H1 (cell line): ENCODE results near the gene DNAJA3. TPM values are rescaled to one million over a fixed set of nuclear protein-coding genes. Genes with fewer than 3 reads are reported as not detected.

Source experiments
- CTCF ChIA-PET: fragments of 300-600 bp; sonication (Branson Sonifier 250); formaldehyde crosslinking; loops from one replicate; lab custom pipeline; 2021; ENCODE audit not compliant: partially characterized antibody; lab: Charles Lee
- POLR2A ChIA-PET: fragments of 300-600 bp; sonication (Branson Sonifier 250); formaldehyde crosslinking; loops from one replicate; lab custom pipeline; 2021; ENCODE audit warnings: inconsistent platforms; ENCODE audit not compliant: partially characterized antibody; lab: Charles Lee
- DNase-seq, 2 experiments: peaks; one replicate each; pipeline versions ENCODE4 v3.0.0 to v3.0.0-alpha.2; 2010 to 2022; ENCODE audit warnings: low spot score in 2 of 2, low read depth in 1 of 2, mixed read lengths in 1 of 2
- FAIRE-seq: peaks from 2 replicates; lab custom pipeline; 2011; peaks lifted over from hg19 to GRCh38; lab: Jason Lieb, UNC
- H2AFZ ChIP-seq: 2 replicates; pipeline ENCODE4 v1.8.1; 2012; ENCODE audit warnings: low read length, inconsistent platforms
- H2AK5ac ChIP-seq: 2 replicates; pipeline ENCODE4 v1.6.1; 2013; ENCODE audit warnings: low read depth, low read length
- H2BK120ac ChIP-seq: replicated peaks from 2 replicates; pipeline ENCODE3; 2013; ENCODE audit warnings: low read depth, low read length, inconsistent platforms
- H2BK12ac ChIP-seq: 2 replicates; pipeline ENCODE4 v1.6.1; 2013; ENCODE audit warnings: low read depth, low read length
- H2BK15ac ChIP-seq: 2 replicates; pipeline ENCODE4 v1.6.1; 2013; ENCODE audit warnings: low read length
- H2BK20ac ChIP-seq: 2 replicates; pipeline ENCODE4 v1.6.1; 2013; ENCODE audit warnings: low read length
- H2BK5ac ChIP-seq: 2 replicates; pipeline ENCODE4 v1.6.1; 2013; ENCODE audit warnings: low read depth, low read length
- H3K14ac ChIP-seq: 2 replicates; pipeline ENCODE4 v1.6.1; 2013; ENCODE audit warnings: inconsistent platforms; ENCODE audit not compliant: insufficient read length
- H3K18ac ChIP-seq: 2 replicates; pipeline ENCODE4 v1.6.1; 2013; ENCODE audit warnings: low read length; ENCODE audit errors: extremely low read depth
- H3K23ac ChIP-seq: 2 replicates; pipeline ENCODE4 v1.6.1; 2013; ENCODE audit warnings: inconsistent platforms; ENCODE audit not compliant: insufficient read length
- H3K23me2 ChIP-seq: 2 replicates; pipeline ENCODE4 v1.6.1; 2013; ENCODE audit warnings: low read depth, low read length
- H3K27ac ChIP-seq: 2 replicates; pipeline ENCODE4 v1.6.1; 2011; ENCODE audit warnings: low read depth, low read length, inconsistent platforms
- H3K27me3 ChIP-seq, 4 experiments: replicated peaks in 1 of 4; 1 replicate in 1 of 4; 2 replicates in 3 of 4; pipeline versions ENCODE4 v1.6.1 to v1.8.1; 2011 to 2013; ENCODE audit warnings: low read length in 3 of 4, mild to moderate bottlenecking in 3 of 4, inconsistent platforms in 2 of 4, mixed read lengths in 2 of 4, moderate library complexity in 1 of 4; ENCODE audit not compliant: control insufficient read depth in 3 of 4, insufficient read depth in 3 of 4; ENCODE audit errors: extremely low read depth in 1 of 4
- H3K36me3 ChIP-seq, 4 experiments: 2 replicates each; pipeline versions ENCODE4 v1.6.1 to v1.8.1; 2011 to 2013; ENCODE audit warnings: mild to moderate bottlenecking in 4 of 4, low read length in 3 of 4, moderate library complexity in 2 of 4, control low read depth in 1 of 4, inconsistent platforms in 1 of 4; ENCODE audit not compliant: insufficient read depth in 4 of 4, control insufficient read depth in 2 of 4
- H3K4ac ChIP-seq: replicated peaks from 2 replicates; pipeline ENCODE3; 2013; ENCODE audit warnings: low read length, low read depth, mixed read lengths, inconsistent platforms; ENCODE audit not compliant: insufficient read length
- H3K4me1 ChIP-seq, 4 experiments: replicated peaks in 1 of 4; 1 replicate in 1 of 4; 2 replicates in 3 of 4; pipeline versions ENCODE4 v1.6.1 to v1.8.1; 2011 to 2013; ENCODE audit warnings: low read length in 3 of 4, inconsistent platforms in 2 of 4, mixed read lengths in 1 of 4; ENCODE audit not compliant: insufficient read depth in 4 of 4, control insufficient read depth in 3 of 4
- H3K4me2 ChIP-seq, 2 experiments: 2 replicates each; pipeline versions ENCODE4 v1.6.1 to v1.8.1; 2011 to 2013; ENCODE audit warnings: low read depth in 2 of 2, low read length in 2 of 2, control low read depth in 1 of 2, inconsistent platforms in 1 of 2, mild to moderate bottlenecking in 1 of 2; ENCODE audit not compliant: insufficient read depth in 1 of 2
- H3K4me3 ChIP-seq, 4 experiments: fragments of 200-600, 300-600 bp in 1 of 4; sonication (generic), shearing (Covaris generic), sonication (Bioruptor Twin) in 1 of 4; 2 replicates each; pipeline versions ENCODE4 v1.5.1 to v1.8.1; 2011 to 2016; ENCODE audit warnings: low read length in 4 of 4, low read depth in 3 of 4, control low read depth in 2 of 4, inconsistent platforms in 2 of 4, mild to moderate bottlenecking in 2 of 4, mixed read lengths in 1 of 4, moderate library complexity in 1 of 4; ENCODE audit not compliant: insufficient read depth in 2 of 4; ENCODE audit errors: extremely low read depth in 1 of 4
- H3K56ac ChIP-seq: replicated peaks from 2 replicates; pipeline ENCODE3; 2013; ENCODE audit warnings: low read depth, mild to moderate bottlenecking, mixed read lengths, low read length, inconsistent platforms; ENCODE audit not compliant: insufficient read length
- H3K79me1 ChIP-seq: 2 replicates; pipeline ENCODE4 v1.6.1; 2013; ENCODE audit warnings: low read depth, low read length, control low read depth
- H3K79me2 ChIP-seq, 2 experiments: 2 replicates each; pipeline versions ENCODE4 v1.6.1 to v1.8.1; 2012 to 2013; ENCODE audit warnings: low read length in 2 of 2, mild to moderate bottlenecking in 2 of 2, inconsistent platforms in 1 of 2; ENCODE audit not compliant: insufficient read depth in 2 of 2, control insufficient read depth in 1 of 2
- H3K9ac ChIP-seq, 4 experiments: replicated peaks in 1 of 4; 1 replicate in 1 of 4; 2 replicates in 3 of 4; pipeline versions ENCODE4 v1.6.1 to v1.8.1; 2011 to 2013; ENCODE audit warnings: low read depth in 3 of 4, low read length in 3 of 4, control low read depth in 2 of 4, mild to moderate bottlenecking in 2 of 4, moderate library complexity in 2 of 4, inconsistent platforms in 1 of 4; ENCODE audit errors: extremely low read depth in 1 of 4
- H3K9me3 ChIP-seq, 2 experiments: 2 replicates each; pipeline versions ENCODE4 v1.6.1 to v1.8.1; 2012 to 2013; ENCODE audit warnings: mild to moderate bottlenecking in 2 of 2, moderate library complexity in 2 of 2, control low read depth in 1 of 2, inconsistent platforms in 1 of 2, low read depth in 1 of 2, low read length in 1 of 2, mixed read lengths in 1 of 2; ENCODE audit not compliant: insufficient read depth in 2 of 2
- H4K20me1 ChIP-seq, 2 experiments: replicated peaks in 1 of 2; 2 replicates each; pipeline versions ENCODE3 to v1.8.1; 2011 to 2013; ENCODE audit warnings: inconsistent platforms in 2 of 2, low read length in 2 of 2, mild to moderate bottlenecking in 1 of 2; ENCODE audit not compliant: insufficient read depth in 2 of 2, control insufficient read depth in 1 of 2
- H4K5ac ChIP-seq: 2 replicates; pipeline ENCODE4 v1.6.1; 2013; ENCODE audit warnings: low read length, low read depth, mixed read lengths, inconsistent platforms; ENCODE audit not compliant: insufficient read length
- H4K8ac ChIP-seq: 2 replicates; pipeline ENCODE4 v1.8.0; 2013; ENCODE audit warnings: mild to moderate bottlenecking, moderate library complexity, low read length, inconsistent platforms; ENCODE audit not compliant: insufficient read depth; ENCODE audit errors: extremely low read depth
- H4K91ac ChIP-seq: replicated peaks from 2 replicates; pipeline ENCODE3; 2013; ENCODE audit warnings: low read length, mixed read lengths, inconsistent platforms; ENCODE audit not compliant: insufficient read length
- NANOG ChIP-seq: IDR thresholded peaks from 2 replicates; pipeline ENCODE4 v1.6.1; 2011; ENCODE audit warnings: low read length, low read depth, mild to moderate bottlenecking, inconsistent platforms; ENCODE audit not compliant: insufficient read depth, poor library complexity, severe bottlenecking
- RBBP5 ChIP-seq: IDR thresholded peaks from 2 replicates; pipeline ENCODE4 v1.7.1; 2012; ENCODE audit warnings: low read depth, mild to moderate bottlenecking, inconsistent platforms, low read length, moderate library complexity, borderline replicate concordance
- RFX5 ChIP-seq: IDR thresholded peaks from 2 replicates; pipeline ENCODE4 v1.6.1; 2011; ENCODE audit warnings: low read depth, low read length, improper control_type of control experiment, borderline replicate concordance
- SIRT6 ChIP-seq: IDR thresholded peaks from one replicate; pipeline ENCODE4 v1.7.1; 2012; ENCODE audit warnings: low read length, inconsistent platforms
- TAF1 ChIP-seq: IDR thresholded peaks from 2 replicates; pipeline ENCODE4 v1.6.1; 2011; ENCODE audit warnings: mild to moderate bottlenecking, low read depth, low read length
- YY1 ChIP-seq: IDR thresholded peaks from 2 replicates; pipeline ENCODE4 v1.6.1; 2011; ENCODE audit warnings: low read depth, mild to moderate bottlenecking, low read length
- WGBS, 2 experiments: shearing (Covaris generic) in 1 of 2; methylation state at CpG; one replicate each; pipeline versions ENCODE4 v1.1.6 to v1.1.7; 2013 to 2015; ENCODE audit warnings: low lambda C conversion rate in 2 of 2, mixed read lengths in 2 of 2, inconsistent platforms in 1 of 2, low coverage in 1 of 2, missing lambda C conversion rate in 1 of 2; ENCODE audit not compliant: insufficient replicate concordance in 2 of 2, insufficient coverage in 1 of 2, insufficient read length in 1 of 2; ENCODE audit errors: extremely low coverage in 1 of 2, missing lambda C conversion rate in 1 of 2; 5-methylcytosine and 5-hydroxymethylcytosine counted together
- polyA plus RNA-seq, 7 experiments: library from polyadenylated mRNA; depleted of rRNA in 3 of 7; stranded (reverse) in 5 of 7; unstranded in 2 of 7; fragments of >200 nt in 5 of 7; fragments of 200-250 nt in 2 of 7; gene quantifications; 1 replicate in 5 of 7; 2 replicates in 1 of 7; 4 replicates in 1 of 7; pipeline versions ENCODE4 v1.2.1 to v1.2.3, GENCODE V29; 2011 to 2013; ENCODE audit warnings: missing spikeins in 2 of 7, mixed read lengths in 2 of 7
- total RNA-seq: library from RNA; stranded (reverse); fragmentation: NEBNext Ultra II Directional; extraction: Animal tissue kit (Norgen Biotek cat#: 25700); gene quantifications from 2 replicates; pipeline ENCODE4 v1.2.1, GENCODE V29; 2021

DNAJA3 gene
- total and polyA plus RNA-seq, 2 of the 8 experiments (the other 6 are each of a cell fraction or from before 2014, with no cell fraction given) = 37.3 to 59.1 TPM

GRCh38 chr16:4498546-4499195 lies 73.0 kb downstream of the DNAJA3 start:
- no peaks in the 10 kb centered on the region for H4K20me1 ChIP-seq
- no peak overlapping the region for H2BK5ac ChIP-seq
- no peaks in the 10 kb centered on the region for H3K4me1 ChIP-seq
- TF ChIP-seq SIRT6 (no peak), RBBP5 (no peak), NANOG (no peak), YY1 (no peak), RFX5 (no peak), TAF1 (no peak)
- TF ChIP-seq, all 59 proteins: peak for 0
- no peaks in the 10 kb centered on the region for H3K9me3 ChIP-seq
- no peak overlapping the region for H4K8ac ChIP-seq
- no peak overlapping the region for H3K27ac ChIP-seq
- DNase-seq = no peak
- H2BK20ac ChIP-seq = no peak overlapping the region
- H4K5ac ChIP-seq = no peak overlapping the region
- no peaks in the 10 kb centered on the region; a peak in 1 of 8 replicates for H3K36me3 ChIP-seq
- no peaks in the 10 kb centered on the region; the same call in 1 of the 2 replicates for H3K79me1 ChIP-seq
- H2AFZ ChIP-seq = no peak overlapping the region
- H3K27me3 ChIP-seq = no peaks in the 10 kb centered on the region
- no peak overlapping the region for H2AK5ac ChIP-seq
- H3K23me2 ChIP-seq = no peaks in the 10 kb centered on the region
- no peak overlapping the region for H2BK15ac ChIP-seq
- no peak overlapping the region for H3K4ac ChIP-seq
- H2BK12ac ChIP-seq = no peak overlapping the region
- ChIA-PET CTCF (interaction anchor here (0.7 to 35.4 kb wide), 8 partner anchors 9 to 247 kb away, joined by 3 to 968 read pairs (median 4); partner anchors contain the start of genes C16orf96 and CDIP1), POLR2A (interaction anchor here (0.9 kb wide), 2 partner anchors 12 to 25 kb away, joined by 3 read pairs; no protein-coding TSS in a partner anchor)
- H3K4me2 ChIP-seq = no peak overlapping the region
- no peak overlapping the region for H3K18ac ChIP-seq
- no peak overlapping the region for H3K4me3 ChIP-seq
- peaks cover 0 to 3% of the 10 kb centered on the region in 2 experiments; a peak in 1 of 4 replicates for H3K79me2 ChIP-seq
- H4K91ac ChIP-seq = no peak overlapping the region
- whole genome bisulfite sequencing, 2 experiments = 87% methylated on average over 8 of the region's 8 CpGs; no CpG with 5 or more reads in 1 of the 2 experiments
- H3K14ac ChIP-seq = no peak overlapping the region
- H3K56ac ChIP-seq = no peak overlapping the region
- H3K9ac ChIP-seq = no peak overlapping the region
- no peak for FAIRE-seq
- no peak overlapping the region for H2BK120ac ChIP-seq
- H3K23ac ChIP-seq = no peak overlapping the region
